Daoy (cell line): Measurements from ENCODE around the gene DDX51. TPM values are rescaled to one million over a fixed set of nuclear protein-coding genes. Genes with fewer than 3 reads are reported as not detected.

Experiments
- DNase-seq: peaks from one replicate; pipeline ENCODE4 v3.0.0-alpha.2; 2015; ENCODE audit warnings: low read depth
- total RNA-seq: library from RNA; depleted of rRNA; stranded (reverse); fragments of >200 nt; shearing (Covaris generic); gene quantifications from 2 replicates; pipeline ENCODE4 v1.2.3, GENCODE V29; 2014

DDX51 gene
- total RNA-seq, 1 experiment from 2014 or later = 5.2 TPM

DNA sequence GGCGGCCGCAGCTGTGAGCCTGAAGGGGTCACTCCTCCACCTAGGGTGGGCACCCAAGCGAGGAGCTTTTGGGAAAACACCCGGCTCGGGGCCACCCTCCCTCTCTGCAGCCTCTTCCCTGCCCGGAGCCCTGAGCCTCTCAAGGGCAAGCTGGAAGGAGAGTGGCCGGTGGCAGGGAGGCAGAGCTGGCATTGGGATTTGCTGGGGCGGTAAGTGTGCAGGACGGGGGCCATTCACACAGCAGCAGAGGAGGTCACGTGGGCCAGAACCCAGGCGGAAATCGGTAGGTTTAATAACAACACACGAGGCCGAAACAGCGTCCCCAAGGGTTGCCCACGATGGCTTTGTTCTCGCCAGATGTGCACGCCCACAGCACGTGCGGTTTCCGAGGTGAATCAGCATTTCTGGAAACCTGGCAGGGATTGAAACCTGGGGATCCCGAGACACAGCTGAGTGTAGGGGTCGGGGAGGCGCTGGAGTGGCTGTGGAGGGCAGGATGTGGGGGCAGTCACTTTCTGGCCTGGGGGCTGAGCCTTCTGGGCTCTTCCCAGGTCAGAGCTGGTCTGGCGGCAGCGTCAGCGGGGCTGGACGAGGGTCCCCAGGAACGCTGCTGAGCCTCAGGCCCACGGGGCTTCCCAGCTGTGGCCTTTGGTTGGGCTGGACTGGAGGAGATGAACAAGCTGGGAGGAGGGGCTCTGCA is 23.6 kb upstream of the DDX51 start:
- no peak for DNase-seq

DNA sequence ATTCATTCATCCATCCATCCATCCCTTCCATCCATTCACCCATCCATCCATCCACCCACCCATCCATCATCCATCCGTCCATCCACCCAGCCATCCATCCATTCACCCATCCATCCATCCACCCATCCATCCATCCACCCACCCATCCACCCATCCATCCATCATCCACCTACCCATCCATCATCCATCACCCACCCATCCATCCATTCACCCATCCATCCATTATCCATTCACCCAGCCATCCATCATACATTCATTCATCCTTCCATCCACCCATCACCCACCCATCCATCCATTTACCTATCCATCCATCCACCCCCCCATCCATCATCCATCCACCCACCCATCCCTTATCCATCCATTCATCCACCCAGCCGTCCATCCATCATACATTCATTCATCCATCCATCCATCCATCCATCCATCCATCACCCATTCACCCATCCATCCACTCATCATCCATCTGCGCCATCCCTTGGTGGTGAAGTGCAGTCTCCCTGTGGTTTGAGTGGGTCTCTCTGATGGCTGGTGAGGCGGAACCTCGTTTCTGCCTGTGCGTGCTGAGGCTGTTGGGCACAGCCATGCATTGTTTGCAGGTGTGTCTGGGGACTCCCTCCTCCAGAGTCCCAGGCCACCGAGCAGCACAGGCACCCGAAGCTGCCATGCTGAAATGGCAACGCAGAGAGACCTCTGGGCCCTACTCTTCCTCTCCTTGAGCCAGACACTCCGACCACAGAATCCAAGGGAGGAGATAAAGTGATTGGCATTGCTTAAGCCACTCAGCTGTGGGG is 22.9 kb upstream of the DDX51 start:
- DNase-seq = no peak

DNA sequence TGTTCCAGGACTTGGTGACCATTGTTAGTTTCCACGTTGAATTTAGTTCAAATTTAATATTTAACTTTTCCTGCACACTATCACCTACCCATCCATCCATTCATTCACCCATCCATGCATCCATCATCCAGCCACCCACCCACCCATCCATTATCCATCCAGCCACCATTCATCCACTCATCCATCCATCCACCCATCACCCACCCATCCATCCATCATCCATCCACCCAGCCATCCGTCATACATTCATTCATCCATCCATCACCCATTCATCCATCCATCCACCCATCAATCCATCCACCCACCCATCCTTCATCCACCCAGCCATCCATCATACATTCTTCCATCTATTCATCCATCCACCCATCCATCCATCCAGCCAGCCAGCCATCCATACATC is 22.0 kb upstream of the DDX51 start:
- DNase-seq = no peak

DNA sequence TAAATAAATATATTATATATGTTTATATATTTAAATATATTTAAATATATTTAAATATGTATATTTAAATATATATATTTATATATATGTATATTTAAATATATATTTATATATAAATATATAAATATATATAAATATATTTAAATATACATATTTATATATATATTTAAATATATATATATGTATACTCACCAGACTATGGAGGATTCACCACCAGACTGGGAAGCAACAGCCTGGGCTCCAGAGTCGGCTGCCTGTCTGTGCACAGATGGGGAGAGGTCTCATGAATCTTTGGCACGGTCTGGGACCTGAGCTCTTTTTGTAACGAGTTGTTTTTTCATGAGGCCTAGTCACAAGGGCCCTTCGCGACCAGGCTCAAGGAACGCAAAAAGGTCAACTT is 21.5 kb upstream of the DDX51 start:
- no peak for DNase-seq

DNA sequence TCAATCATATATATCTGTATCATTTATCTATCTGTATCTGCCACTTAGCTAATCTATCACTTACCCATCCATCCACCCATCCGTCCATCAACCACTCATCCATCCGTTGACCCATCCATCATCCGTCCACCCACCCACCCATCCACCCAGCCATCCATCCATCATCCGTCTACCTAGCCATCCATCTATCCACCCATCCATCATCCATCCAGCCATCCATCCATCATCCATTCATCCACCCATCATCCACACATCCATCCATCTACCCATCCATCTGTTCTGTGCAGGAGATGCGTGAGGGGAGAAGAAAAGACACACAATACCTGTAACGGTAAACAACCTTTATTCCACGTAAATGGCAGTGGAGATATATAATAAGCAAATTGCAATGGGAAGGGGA is 20.3 kb upstream of the DDX51 start:
- DNase-seq = no peak

DNA sequence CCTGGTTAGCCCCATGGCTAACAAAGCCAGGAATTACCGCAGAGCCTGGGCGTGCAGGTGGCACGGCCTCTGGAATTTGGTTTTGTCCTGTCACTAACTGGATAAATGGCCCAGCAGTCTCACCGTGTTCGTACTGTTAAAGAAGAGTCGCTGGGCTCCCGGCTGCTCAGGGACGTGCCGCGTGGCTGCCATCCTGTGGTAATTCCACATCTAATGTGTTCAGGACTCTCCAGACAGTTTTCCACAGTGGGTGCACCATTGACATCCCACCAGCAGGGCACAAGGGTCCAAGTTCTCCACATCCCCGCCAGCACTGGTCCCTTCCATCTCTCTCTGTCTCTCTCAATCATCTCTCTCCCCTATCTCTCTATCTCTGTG is 19.8 kb upstream of the DDX51 start:
- no peak for DNase-seq

DNA sequence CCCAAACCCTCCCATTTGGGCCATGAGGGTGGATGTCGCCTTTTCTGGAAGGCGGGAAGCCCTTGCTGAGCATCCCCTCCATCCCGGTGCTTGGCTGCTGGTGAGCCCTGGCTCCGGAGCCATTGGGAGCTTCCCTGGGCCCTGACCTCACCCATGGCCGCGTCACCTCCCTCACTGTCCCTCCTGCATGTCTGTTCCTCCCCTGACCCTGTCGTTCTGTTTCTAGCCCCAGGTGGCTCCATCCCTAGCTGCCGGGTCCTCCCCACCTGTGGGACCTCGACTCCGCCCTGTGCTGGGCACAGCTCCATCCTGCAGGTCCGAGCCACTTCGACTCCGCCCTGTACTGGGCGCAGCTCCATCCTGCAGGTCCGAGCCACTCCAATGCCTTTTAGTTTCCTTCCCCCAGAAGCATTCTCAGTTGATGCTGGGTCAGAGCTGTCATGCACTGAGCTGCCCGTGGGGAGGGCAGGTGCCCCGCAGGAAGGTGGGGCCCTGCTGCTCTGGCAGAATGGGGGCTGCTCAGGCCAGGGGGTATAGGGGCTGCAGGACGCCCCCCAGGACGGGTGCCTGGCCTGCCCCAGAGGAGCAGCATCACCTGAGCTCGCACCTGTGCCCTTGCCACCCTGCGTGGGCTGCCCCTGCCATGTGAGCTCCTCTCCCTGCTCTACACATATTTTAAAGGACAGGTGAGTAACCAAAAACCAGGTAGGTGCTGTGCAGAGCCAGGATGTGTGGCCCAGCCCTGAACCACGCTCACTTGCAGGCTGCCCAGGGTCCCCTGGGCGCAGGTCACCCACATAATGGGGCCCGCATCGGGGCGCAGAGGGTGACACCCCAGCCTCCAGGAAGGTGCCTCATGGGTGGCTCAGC is 19.2 kb upstream of the DDX51 start:
- DNase-seq = no peak

DNA sequence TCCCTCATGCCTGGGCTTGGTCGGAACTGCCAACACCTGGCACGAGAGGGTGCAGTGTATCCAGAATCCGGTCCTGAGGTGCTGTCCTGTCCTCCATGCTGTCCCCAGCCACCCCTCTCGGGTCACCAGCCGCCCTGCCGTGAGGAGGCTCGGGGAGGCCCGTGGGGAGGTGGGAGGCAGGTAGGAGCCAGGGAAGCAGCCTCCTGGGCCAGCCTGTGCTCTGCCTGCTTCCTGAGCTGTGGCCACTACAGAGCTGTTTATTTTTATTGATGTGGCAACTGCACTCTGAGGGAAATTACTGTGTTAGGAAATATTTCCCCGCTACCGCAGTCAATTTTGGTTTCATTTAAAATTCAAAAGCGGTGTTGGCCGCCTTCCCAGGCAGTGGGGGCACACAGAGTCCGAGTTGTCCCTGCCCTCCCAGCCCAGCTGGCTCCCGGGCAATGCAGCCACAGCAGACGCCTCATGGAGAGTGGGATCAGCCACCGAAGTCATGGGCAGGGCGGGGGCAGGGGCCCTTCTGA is 18.5 kb upstream of the DDX51 start:
- peak; percentile 75 for DNase-seq

DNA sequence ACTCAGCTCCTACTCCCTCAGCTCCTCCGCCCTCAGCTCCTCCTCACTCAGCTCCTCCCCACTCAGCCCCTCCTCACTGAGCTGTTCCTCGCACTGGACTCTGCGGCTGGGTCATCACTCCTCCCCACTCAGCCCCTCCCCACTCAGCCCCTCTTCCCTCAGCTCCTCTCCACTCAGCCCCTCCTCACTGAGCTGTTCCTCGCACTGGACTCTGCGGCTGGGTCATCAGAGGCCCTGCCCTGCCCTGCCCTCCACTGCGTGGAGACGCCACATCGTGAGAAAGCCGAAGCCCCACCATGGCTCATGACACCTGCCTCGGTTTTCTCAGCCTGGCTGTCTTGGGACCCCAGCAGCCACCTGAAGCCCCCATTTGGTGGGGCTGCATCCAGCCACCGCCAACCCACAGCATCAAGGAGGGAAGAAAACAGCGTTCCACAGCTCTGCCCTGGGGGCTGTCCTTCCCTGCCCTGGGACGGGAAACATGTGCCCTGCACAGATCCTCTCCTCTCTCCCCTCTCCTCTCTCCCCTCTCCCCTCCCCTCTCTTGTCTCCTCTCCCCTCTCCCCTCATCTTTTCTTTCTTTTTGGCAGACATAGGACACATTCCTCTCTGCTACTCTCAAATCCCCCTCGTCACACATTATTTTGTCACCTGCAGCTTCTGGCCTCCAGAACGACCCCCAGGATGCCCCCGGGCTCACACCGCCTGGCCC is 17.8 kb upstream of the DDX51 start:
- no peak for DNase-seq

DNA sequence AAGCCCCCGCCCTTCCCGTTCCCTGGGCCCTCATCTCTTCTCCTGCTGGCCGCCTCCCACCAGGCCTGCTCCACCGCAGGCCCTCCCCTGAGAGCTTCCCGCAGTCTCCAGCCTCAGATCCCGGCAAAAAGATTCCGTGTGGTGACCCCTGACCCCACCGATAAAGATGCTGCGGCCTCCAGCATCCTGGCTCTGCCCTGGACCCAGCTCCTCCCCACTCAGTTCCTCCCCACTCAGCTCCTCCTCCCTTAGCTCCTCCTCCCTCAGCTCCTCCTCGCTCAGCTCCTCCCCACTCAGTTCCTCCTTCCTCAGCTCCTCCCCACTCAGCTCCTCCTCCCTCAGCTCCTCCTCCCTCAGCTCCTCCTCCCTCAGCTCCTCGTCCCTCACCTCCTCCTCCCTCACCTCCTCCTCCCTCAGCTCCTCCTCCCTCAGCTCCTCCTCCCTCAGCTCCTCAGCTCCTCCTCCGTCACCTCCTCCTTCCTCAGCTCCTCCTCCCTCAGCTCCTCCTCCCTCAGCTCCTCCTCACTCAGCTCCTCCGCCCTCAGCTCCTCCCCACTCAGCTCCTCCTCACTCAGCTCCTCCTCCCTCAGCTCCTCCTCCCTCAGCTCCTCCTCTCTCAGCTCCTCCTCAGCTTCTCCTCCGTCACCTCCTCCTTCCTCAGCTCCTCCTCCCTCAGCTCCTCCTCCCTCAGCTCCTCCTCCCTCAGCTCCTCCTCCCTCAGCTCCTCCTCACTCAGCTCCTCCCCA is 17.1 kb upstream of the DDX51 start:
- no peak for DNase-seq

DNA sequence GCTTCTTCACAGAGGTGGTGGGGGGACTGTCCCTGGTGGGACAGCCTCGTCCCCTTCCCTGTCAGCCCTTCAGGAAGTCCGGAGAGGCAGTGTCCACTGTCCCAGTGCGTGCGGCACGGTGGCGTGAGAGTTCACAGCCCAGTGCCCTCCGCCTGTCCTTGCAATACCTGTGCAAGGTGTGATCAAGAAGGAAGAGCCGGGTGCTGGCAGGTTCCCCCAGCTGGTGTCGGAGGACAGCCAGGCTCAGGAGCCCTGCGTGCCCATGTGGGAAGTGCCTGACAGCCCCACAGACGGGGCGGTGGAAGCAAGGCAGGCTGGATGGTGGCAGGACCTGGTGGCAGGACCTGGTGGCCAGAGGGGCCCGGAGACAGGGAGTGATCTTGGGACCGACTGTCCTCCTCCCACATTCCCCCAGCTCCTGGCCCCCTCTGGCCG is 16.5 kb upstream of the DDX51 start:
- DNase-seq = no peak

DNA sequence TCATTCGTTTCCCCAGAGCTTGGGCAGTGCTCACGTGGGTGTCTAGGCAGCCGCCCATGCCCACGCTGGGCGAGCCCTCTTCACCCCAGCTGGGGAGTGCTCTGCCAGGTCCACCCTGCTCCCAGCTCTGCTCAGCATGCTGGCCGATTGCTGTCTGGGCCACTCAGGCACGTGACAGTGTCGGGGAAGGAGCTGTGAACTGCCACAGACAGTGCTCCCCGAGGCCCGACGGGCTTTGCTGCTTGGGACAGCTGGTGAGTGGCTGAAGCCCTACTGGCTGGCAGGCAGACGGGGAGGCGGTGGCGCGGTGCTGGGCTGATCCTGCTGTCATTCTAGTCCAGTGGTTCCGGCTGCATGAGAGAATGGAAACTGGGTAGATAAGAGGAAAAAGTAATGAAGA is 15.9 kb upstream of the DDX51 start:
- DNase-seq = no peak

DNA sequence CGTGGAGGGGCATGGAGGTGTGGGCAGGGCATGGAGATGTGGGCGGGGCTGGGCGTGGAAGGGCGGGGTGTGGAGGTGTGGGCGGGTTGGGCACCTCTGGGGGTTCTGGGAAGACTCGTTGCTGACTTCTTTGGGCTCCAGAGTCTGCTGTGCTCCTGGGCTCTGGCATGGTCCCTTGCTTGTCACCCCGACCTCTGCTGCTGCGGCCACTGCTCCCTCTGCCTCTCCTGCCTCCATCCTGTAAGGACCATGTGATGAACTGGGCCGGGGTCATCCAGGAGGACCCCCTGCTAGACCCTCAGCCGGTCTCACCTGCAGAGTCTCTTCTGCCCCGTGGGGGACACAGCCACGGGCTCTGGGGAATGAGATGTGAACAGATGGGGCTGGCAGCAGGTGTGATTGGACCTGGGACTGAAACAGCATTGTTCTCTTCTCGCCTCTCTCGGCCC is 15.5 kb upstream of the DDX51 start:
- no peak for DNase-seq

DNA sequence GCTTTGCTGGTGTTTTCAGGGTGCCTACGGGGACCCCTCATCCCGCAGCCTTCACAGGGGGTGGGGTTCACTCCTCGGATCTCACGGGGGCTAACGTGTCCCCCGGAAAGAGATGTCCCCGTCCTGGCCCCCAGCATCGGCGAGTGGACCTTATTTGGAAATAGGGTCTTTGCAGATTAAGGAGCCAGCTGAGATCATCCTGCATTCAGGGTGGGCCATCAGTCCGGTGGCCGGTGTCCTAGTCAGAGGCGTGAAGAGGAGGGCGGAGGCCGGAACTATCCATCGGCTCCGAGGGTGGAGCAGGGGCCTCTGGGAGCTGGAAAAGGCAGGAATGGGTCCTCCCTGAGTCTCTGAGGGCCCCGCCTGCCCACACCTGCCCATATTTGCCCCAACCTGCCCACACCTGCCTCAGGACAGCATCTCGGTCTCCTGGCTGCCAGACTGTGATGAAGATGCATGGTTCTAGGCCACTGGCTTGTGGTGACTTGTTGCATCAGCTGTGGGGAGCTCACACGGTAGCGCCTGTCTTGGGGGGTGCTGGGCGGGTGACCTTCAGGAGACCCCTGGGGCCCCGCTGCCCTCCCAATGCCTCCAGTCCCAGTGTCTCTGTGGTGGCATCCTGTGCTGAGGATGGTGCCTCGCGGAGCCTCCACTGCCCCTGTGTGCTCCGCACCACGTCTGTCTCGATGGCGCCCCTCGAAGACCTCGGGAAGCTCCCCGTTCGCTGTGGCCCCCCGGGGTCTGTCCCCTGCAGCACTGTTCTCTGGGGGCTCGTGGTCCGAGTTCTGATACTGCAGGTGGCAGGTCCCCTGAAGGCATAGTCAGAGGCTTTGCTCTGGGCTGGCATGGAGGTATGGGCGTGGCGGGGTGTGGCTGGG is 14.8 kb upstream of the DDX51 start:
- DNase-seq = no peak

DNA sequence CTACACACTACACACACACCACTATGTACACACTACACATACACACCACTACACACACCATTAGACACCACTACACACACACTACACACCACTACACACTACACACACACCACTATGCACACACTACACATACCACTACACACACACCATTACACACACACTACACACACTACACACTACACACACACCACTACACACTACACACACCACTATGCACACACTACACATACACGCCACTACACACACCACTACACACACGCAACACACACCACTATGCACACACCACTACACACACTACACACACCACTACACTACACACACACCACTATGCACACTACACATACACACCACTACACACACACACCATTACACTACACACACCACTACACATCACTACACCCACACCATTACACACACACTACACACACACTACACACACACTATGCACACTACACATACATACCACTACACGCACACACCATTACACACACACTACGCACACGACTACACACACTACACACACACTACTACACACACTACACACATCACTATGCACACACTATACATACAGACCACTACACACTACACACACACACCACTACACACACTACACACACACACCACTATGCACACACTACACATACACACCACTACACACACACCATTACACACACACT is 13.8 kb upstream of the DDX51 start:
- DNase-seq = no peak

DNA sequence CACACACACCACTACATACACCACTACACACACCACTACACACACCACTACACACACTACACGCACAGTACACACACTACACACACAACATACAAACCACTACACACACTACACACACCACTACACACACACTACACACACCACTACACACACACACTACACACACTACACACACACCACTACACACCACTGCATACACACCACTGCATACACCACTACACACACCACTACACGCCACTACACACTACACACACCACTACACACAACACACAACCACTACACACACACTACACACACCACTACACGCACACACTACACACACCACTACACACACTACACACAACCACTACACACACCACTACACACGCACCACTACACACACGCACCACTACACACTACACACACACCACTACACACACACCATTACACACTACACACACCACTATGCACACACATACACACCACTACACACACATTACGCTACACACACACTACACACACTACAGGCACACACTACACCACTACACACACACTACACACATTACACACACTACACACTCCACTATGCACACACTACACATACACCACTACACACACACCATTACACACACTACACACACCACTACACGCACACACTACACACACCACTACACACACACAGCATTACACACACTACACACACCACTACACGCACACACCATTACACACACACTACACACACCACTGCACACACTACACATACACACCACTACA is 12.6 kb upstream of the DDX51 start:
- DNase-seq = no peak

DNA sequence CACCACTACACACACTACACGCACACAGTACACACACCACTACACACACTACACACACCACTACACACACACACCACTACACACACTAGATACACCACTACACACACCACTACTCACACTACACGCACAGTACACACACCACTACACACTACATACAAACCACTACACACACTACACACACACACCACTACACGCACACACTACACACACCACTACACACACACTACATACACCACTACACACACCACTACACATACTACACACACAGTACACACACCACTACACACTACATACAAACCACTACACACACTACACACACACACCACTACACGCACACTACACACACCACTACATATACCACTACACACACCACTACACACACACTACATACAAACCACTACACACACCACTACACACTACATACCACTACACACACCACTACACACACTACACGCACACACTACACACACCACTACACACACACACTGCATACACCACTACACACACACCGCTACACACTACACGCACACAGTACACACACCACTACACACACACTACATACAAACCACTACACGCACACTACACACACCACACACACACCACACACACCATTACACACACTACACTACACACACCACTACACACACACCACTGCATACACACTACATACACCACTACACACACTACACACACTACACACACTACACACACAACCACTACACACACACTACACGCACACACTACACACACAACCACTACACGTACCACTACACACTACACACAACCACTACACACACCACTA is 11.9 kb upstream of the DDX51 start:
- no peak for DNase-seq
